ENCODE measurements around the gene AMFR.
"Not testable (repeated sequence)": the region's sequence is repeated elsewhere in the genome, so short reads cannot be mapped to it uniquely, and the experiment has no call there.

Gene AMFR

GRCh38 chr16:56424404-56424764 is 961 bp downstream of the AMFR start:
- peak; percentile 26 for DNase-seq (ENCODE audit: low read depth, low spot score)

GRCh38 chr16:56423584-56424403 is 1.6 kb downstream of the AMFR start:
- no peak for DNase-seq (ENCODE audit: low read depth, low spot score)

GRCh38 chr16:56422896-56423441 is 2.4 kb downstream of the AMFR start:
- DNase-seq (ENCODE audit: low read depth, low spot score), result no peak

GRCh38 chr16:56421976-56422669 is 3.2 kb downstream of the AMFR start:
- no peak for DNase-seq (ENCODE audit: low read depth, low spot score)

- no peak for DNase-seq (ENCODE audit: low read depth, low spot score)
Observed at GRCh38 chr16:56421313-56421712, 4.0 kb downstream of the AMFR start.

- DNase-seq (ENCODE audit: low read depth, low spot score), result no peak
Observed at GRCh38 chr16:56420613-56421012, 4.7 kb downstream of the AMFR start.

- DNase-seq (ENCODE audit: low read depth, low spot score), result no peak
Observed at GRCh38 chr16:56419740-56420548, 5.4 kb downstream of the AMFR start.

GRCh38 chr16:56417138-56417537 is 8.2 kb downstream of the AMFR start:
- DNase-seq (ENCODE audit: low read depth, low spot score), result no peak

GRCh38 chr16:56415875-56416274 is 9.5 kb downstream of the AMFR start:
- no peak for DNase-seq (ENCODE audit: low read depth, low spot score)

GRCh38 chr16:56414366-56414765 is 11.0 kb downstream of the AMFR start:
- no peak for DNase-seq (ENCODE audit: low read depth, low spot score)

- DNase-seq (ENCODE audit: low read depth, low spot score), result no peak
Observed at GRCh38 chr16:56413381-56413780, 12.0 kb downstream of the AMFR start.

GRCh38 chr16:56411624-56412023 is 13.7 kb downstream of the AMFR start:
- no peak for DNase-seq (ENCODE audit: low read depth, low spot score)

- no peak for DNase-seq (ENCODE audit: low read depth, low spot score)
Observed at GRCh38 chr16:56411123-56411522, 14.2 kb downstream of the AMFR start.

GRCh38 chr16:56409195-56409594 is 16.1 kb downstream of the AMFR start:
- DNase-seq (ENCODE audit: low read depth, low spot score), result no peak

- no peak for DNase-seq (ENCODE audit: low read depth, low spot score)
Observed at GRCh38 chr16:56408379-56409098, 16.8 kb downstream of the AMFR start.

- DNase-seq (ENCODE audit: low read depth, low spot score), result no peak
Observed at GRCh38 chr16:56405977-56406672, 19.2 kb downstream of the AMFR start.

GRCh38 chr16:56401482-56401881 is 23.9 kb downstream of the AMFR start:
- DNase-seq (ENCODE audit: low read depth, low spot score), result peak; percentile 42

GRCh38 chr16:56400458-56400857 is 24.9 kb downstream of the AMFR start:
- DNase-seq (ENCODE audit: low read depth, low spot score), result no peak

GRCh38 chr16:56399486-56399885 is 25.9 kb downstream of the AMFR start:
- no peak for DNase-seq (ENCODE audit: low read depth, low spot score)

- DNase-seq (ENCODE audit: low read depth, low spot score), result no peak
Observed at GRCh38 chr16:56399047-56399446, 26.3 kb downstream of the AMFR start.

- not testable (repeated sequence) for DNase-seq (ENCODE audit: low read depth, low spot score)
Observed at GRCh38 chr16:56396724-56397123, 28.6 kb downstream of the AMFR start.

All from ELF-1 (cell line).